Activated T-helper 1 cell treated with Interleukin-2 at 50 U/mL for 16 hours (primary cell): ENCODE data around the gene ZNF750.

ENCODE experiments used
- DNase-seq: peaks from one replicate; pipeline ENCODE4 v3.0.0-alpha.2; 2020; ENCODE audit warnings: low read depth

The ZNF750 gene

GRCh38 chr17:82835122-82835521 lies 4.7 kb downstream of the ZNF750 start:
- DNase-seq: no peak

GRCh38 chr17:82832881-82833475 lies 6.8 kb downstream of the ZNF750 start:
- no peak for DNase-seq

GRCh38 chr17:82832411-82832810 lies 7.4 kb downstream of the ZNF750 start:
- no peak for DNase-seq

- DNase-seq: no peak
Measured at GRCh38 chr17:82831818-82832200, 8.0 kb downstream of the ZNF750 start.

GRCh38 chr17:82831041-82831817 lies 8.6 kb downstream of the ZNF750 start:
- no peak for DNase-seq

GRCh38 chr17:82830249-82830661 lies 9.6 kb downstream of the ZNF750 start:
- DNase-seq: no peak

- no peak for DNase-seq
Measured at GRCh38 chr17:82828875-82829487, 10.8 kb downstream of the ZNF750 start.

- no peak for DNase-seq
Measured at GRCh38 chr17:82826956-82827355, 12.9 kb downstream of the ZNF750 start.

- no peak for DNase-seq
Measured at GRCh38 chr17:82826211-82826610, 13.6 kb downstream of the ZNF750 start.

- DNase-seq: no peak
Measured at GRCh38 chr17:82825540-82826124, 14.2 kb downstream of the ZNF750 start.

- DNase-seq: no peak
Measured at GRCh38 chr17:82823004-82823403, 16.8 kb downstream of the ZNF750 start.

GRCh38 chr17:82822281-82822680 lies 17.5 kb downstream of the ZNF750 start:
- no peak for DNase-seq

GRCh38 chr17:82821554-82821953 lies 18.3 kb downstream of the ZNF750 start:
- no peak for DNase-seq

GRCh38 chr17:82820278-82821251 lies 19.3 kb downstream of the ZNF750 start:
- DNase-seq: no peak

- no peak for DNase-seq
Measured at GRCh38 chr17:82817947-82818346, 21.9 kb downstream of the ZNF750 start.

- DNase-seq: no peak
Measured at GRCh38 chr17:82816358-82816757, 23.5 kb downstream of the ZNF750 start.

GRCh38 chr17:82815790-82816305 lies 24.0 kb downstream of the ZNF750 start:
- DNase-seq: no peak

- no peak for DNase-seq
Measured at GRCh38 chr17:82815354-82815753, 24.5 kb downstream of the ZNF750 start.

- DNase-seq: no peak
Measured at GRCh38 chr17:82814834-82815233, 25.0 kb downstream of the ZNF750 start.

- no peak for DNase-seq
Measured at GRCh38 chr17:82813299-82814051, 26.3 kb downstream of the ZNF750 start.

- DNase-seq: no peak
Measured at GRCh38 chr17:82812601-82813000, 27.2 kb downstream of the ZNF750 start.
